HG03139 (cell line): ENCODE data around the gene EVX2.

Experiments
- ATAC-seq: cut with Tn5 transposase; IDR thresholded peaks from one replicate; pipeline ENCODE4 v1.9.1; 2021; ENCODE audit not compliant: unreplicated experiment

Gene EVX2

DNA sequence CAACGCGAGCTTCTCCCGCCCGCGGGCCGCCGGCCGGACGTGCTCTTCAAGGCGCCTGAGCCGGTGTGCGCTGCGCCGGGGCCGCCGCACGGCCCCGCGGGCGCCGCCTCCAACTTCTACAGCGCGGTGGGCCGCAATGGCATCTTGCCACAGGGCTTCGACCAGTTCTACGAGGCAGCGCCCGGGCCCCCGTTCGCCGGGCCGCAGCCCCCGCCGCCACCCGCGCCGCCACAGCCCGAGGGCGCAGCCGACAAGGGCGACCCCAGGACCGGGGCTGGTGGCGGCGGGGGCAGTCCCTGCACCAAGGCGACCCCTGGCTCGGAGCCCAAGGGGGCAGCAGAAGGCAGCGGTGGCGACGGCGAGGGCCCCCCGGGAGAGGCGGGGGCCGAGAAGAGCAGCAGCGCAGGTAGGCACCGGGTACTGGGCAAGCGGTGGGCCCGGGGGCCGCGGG, 24.0 kb upstream of the EVX2 start:
- no peak for ATAC-seq

DNA sequence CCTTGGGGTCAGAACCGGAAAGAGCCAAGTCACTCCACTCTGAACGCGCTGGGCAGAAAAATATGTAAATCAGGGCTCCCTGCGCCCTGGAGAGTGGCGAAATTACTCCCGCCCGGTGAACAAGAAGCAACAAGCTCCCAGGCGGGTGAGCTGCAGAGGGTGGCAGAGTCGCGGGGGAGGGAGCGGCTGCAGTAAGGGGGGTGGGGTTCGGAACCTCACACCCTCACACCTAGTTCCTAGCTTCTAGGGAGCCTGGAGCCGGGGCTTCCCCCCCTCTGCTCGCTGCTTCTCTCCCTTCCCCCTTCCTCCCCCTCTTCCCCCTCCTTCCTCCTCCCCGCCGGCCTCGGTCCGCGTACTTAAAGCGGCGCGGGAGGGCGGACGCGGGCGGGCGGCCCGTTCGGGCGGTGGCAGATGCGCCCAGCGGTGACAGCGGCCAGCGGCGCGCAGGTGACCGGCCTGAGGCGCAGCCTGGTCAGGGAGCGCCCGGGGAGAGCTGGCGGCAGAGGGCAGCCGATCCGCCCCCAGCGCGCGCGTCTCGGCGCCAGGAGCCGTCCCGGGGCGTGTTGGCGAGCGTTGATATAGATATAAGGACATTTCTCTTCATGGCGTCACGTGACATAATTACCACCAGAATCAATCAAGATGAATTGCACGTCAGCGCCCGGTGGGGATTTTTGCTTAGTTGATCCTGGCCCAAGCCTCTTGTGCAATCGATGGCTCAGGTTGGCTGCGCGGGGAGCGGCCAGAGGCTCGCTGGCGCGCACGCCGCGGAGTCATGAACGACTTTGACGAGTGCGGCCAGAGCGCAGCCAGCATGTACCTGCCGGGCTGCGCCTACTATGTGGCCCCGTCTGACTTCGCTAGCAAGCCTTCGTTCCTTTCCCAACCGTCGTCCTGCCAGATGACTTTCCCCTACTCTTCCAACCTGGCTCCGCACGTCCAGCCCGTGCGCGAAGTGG, 23.1 kb upstream of the EVX2 start, which contains the start of gene HOXD11:
HOXD11 (plus strand) TSS at position 700 of the 959 bp plus-strand sequence; CDS start at position 776, 76 bp downstream.
- ATAC-seq, result no peak

DNA sequence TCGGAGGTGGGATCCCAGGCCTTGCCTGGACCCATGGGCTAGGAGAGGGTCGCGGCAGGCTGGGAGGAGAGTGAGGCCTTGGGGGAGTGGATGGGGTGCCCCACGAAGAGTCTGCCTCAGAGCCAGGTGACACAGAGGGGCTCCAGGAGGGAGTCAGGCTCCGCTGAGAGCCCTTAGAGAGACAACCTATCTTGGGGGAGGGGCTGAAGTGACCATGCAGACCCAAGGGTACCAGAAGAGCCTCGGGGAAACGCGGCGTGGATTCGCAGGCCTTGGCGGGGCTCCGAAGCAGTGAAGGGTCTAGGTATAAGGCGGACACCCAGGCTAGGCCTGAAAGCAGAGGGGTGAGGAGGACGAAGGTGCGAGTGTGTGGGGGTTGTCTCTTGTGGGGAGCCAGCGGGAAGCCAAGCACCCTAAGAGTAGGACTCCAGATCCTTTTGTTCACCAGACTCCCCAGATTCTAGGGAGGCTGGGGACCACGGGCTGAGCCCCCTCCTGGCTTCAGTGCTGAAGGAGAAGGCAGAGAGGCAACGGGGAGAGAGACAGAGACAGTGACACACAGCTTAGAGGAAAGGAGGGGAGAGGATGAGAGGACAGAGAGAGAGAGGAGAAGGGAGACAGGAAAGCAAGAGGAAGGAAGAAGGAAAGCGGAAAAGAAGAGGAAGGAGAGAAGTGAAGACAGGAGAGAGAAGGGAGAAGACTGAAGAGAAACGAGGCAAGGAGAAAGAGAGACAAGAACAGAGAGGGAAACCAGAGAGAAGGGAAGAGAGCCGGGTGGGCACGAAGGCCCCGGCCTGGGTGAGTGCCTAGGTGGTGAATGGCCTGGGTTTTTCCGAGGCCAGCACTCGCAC, 22.2 kb upstream of the EVX2 start:
- no peak for ATAC-seq

DNA sequence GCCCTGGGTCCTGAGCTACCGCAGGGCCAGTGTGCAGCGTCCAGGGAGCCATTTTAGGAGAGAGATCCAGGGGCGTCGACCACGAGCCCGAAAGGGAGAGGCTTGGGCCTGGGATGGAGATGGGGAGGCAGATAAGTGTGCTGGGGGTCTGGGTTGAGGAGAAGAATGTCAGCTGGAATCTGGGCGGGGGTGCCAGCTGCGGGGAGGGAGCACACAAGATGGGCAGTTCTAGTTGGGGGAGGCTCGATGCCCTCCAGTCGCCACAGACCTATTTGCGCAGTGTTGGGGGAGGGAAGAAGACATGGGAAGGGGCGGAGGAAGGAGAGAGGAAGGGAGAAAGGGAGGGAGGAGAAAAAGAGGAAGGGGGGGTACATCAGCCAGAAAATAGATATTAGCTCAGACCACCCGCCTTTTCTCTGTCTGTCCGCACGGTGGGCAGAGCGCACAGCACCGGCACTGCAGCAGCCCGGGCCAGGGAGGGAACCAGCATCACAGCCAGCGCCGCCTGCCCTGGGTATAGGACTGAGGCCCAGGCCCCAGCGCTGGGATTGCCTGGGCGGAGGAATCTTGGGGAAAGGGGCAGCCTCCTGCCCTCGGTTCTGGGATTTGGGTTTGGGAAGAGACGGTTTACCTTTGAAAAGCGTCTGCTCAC, 21.4 kb upstream of the EVX2 start:
- ATAC-seq, result no peak

DNA sequence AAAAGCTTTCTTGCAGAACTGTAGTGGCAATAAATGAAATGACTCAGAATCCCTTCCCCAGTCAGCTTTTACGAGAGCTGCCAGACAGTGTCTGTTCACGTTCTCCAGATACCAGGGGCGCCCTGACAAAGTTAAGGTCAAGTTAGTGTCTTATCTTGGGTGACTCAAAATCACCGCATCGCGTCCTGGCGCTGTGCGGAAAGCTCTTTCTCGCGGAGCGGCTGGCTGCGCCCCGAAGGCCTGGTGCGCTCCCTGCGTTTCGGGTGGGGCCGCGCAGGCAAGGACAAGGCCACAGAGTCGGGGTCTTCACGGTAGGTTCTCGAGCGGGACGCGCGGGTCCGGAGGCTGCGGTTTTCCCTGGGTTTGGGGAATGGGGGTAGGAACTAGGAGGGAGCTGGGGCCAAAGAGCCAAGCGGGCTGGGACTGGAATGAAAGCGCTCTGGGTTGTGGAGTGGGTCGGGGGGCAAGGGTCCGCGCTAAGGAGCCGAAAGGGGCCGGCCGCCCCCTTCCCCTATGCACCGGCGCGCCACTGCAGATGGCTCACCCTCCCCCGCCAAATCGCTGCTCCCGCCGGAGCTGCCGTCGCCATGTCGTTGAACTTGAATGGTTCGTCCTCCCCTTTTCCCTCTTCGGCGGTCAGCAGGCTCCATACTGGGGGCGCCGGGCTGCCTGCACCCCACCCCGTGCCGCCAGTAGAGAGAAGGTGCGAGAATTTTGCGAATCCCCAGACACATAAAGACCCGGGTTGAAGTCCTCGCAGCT, 20.7 kb upstream of the EVX2 start:
- no peak for ATAC-seq

DNA sequence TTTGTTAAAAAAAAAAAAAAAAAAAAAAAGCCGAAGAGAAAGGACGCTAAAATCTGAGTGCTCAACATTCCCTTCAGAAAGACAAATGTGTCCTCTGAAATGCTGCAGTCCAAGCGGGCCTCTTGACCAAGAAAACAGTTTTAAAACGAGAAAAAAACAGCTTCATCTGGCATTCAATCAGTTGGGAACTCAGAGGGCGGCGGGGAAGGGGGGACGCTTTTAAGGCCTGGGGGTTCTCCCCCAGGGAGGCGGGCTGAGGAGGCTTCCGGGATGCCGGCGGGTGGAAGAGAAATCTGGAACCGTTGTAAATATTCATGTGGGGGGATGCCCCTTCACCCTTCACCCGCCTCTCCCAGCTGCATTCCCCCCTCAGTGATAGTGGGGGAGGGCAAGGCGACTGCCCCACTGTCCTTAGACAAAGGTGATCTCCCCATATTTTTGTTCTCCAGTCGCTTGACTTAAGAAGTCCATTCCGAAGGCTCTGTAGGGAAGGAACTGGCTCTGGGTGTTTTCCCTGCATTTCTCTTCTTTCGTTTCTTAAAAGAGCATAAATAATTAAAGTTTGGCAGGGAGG, 20.1 kb upstream of the EVX2 start:
- ATAC-seq, result no peak

DNA sequence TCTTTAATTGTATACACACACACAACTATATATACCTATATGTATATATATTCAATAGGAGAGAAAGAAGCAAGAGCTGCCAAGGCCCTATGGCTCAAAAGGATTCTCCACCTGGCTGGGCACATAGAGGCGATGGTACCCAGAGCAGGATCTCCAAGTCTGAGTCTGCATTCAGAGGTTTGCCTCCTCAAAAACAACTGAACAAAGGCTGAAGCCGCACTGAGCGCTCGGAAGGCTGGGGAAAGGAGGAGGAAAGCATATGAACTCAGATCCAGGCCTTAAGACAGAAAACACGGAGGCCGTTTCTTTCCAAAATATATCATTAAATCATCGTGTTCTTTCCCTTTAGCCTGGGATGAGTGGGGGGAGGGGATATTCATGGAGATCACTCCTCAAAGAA, 19.4 kb upstream of the EVX2 start:
- no peak for ATAC-seq

DNA sequence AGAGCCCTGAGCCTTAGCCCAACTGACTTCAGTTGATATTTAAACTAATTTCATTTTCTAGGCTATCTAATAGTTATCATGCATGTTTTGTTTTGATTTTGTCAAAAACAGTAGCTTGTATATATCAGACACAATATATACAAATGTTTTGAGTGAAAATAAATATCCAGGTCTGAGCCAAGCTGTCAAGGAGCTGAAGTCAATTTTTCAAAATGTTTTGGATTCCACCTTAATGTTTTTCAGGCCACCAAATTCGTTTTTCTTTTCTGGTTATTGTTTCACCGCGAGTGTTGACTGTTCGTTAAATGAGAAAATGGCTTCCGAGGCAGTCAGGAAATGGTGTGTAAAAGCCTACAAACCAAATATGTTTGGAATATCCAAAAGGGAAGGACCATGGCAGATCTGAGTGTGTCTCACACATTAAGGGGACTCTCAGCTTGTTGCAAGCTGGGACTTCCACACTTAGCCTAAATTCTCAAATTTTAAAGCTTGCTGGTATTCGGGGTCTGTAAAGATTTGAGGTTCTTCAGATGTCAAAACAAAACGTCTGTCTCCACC, 18.6 kb upstream of the EVX2 start:
- no peak for ATAC-seq

DNA sequence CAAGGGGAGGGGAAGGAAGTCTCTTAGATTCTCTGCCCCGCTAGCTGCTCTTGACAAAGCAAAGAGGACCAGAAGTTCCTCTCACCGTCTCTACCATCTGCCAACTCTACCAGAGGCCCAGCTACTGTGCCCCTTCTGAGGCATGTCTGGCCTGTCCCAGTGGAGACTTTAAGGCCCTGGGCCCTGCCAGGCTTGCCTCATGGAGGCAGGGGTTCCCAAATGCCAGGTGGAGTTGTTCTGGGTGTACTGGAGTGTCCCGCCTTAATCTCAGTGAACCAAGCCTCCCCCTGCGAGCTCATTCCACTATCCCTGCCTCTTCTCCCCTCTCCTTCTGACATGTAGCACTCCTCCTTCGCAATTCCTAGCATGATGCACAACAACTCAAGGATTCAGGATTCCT, 18.1 kb upstream of the EVX2 start:
- no peak for ATAC-seq

DNA sequence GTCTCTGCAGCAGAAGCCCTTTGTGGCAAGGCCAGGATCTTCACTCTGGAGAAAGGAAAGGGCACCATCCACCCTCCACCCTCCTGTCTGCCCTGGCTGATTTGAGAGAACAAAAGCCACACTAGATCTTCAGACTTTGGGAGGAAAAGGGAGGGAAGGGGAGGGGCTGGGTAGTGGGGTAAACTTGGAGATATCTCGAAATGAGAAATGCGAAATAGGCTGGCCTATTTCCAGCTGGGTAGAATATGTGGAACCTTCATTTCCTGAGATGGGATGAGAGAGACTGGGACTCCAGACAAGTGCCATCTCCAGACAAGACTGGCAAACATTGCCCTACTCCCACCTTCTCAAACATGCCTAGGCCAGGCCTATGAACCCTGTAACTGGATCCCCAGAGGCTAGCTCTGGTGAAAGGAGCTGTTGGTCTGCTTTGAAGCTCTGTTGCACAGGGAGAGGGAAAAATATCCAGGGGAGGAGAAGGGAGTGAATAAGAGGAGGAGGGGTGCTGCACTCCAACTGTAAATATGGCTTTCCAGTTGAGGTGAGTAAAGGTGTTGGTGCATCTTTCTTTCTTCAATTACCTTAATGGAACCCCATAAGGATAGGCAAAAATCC, 17.6 kb upstream of the EVX2 start:
- no peak for ATAC-seq

DNA sequence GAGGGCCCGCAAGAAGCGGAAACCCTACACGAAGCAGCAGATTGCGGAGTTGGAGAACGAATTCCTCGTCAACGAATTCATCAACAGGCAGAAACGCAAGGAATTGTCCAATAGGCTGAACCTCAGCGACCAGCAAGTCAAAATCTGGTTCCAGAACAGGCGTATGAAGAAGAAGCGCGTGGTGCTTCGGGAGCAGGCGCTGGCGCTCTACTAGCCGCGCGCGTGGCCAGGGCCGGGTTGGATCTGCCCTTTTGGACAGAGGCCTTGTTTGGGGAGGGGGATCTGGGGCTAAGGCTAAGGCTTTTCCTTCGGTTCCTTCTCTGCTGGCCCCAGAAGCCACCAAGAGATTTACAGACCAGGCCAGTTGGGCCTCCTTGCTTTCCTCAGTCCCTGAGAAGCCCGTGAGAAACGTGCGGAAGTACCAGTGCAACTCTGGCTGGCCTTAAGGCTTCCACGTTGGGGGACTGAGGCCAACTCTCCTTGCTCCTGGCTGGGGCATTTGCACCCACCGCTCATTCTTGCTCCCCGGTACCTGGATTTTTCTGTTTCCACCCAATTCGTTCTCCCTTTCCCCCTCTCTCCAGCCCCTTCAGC, 16.9 kb upstream of the EVX2 start:
- ATAC-seq, result no peak

DNA sequence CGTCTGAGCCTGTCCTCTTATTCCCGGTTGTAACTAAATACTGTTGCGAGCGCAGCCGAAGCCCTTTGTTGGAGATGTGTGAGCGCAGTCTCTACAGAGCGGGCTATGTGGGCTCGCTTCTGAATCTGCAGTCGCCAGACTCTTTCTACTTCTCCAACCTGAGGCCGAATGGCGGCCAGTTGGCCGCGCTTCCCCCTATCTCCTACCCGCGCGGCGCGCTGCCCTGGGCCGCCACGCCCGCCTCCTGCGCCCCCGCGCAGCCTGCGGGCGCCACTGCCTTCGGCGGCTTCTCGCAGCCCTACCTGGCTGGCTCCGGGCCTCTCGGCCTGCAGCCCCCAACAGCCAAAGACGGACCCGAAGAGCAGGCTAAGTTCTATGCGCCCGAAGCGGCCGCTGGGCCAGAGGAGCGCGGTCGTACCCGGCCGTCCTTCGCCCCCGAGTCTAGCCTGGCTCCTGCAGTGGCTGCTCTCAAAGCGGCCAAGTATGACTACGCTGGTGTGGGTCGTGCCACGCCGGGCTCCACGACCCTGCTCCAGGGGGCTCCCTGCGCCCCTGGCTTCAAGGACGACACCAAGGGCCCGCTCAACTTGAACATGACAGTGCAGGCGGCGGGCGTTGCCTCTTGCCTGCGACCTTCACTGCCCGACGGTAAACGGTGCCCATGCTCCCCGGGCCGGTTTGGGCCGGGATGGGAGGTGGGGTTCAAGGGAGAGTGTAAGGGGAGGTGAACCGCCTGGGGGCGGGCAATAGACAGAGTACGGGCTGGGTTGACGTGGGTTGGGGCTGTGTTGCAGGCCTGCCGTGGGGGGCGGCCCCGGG, 16.2 kb upstream of the EVX2 start, which contains the start of gene HOXD12:
HOXD12 (plus strand) TSS at position 68 of the 819 bp plus-strand sequence; CDS start at position 75, 7 bp downstream.
- ATAC-seq, result no peak

DNA sequence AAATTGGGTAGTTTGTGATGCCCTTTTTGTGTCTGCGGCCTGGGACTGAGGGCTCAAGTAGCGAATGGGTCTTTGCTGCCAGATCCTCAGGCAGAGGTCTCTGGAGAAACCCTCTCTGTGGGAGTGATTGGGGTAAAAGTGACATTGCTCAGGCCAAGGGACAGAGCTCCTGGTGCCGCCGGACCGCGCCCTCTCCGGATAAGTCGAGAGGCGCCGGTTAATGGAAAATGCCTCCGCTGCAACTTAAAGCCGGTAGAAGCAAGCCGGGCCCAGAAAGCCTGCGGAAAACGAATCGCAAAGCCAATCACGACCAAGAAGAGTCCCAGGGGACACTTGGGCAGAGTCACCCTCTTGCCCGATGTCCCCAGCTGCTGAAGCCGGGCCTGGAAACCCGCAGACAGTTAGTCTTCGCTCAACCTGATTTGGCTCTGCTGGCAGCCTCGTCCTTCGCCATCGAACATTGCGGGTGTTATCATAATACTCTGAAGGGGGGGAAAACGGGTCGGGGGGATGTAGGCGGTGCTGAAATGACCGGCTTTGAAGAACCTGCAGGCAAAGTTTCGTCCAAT, 15.5 kb upstream of the EVX2 start:
- ATAC-seq, result no peak

DNA sequence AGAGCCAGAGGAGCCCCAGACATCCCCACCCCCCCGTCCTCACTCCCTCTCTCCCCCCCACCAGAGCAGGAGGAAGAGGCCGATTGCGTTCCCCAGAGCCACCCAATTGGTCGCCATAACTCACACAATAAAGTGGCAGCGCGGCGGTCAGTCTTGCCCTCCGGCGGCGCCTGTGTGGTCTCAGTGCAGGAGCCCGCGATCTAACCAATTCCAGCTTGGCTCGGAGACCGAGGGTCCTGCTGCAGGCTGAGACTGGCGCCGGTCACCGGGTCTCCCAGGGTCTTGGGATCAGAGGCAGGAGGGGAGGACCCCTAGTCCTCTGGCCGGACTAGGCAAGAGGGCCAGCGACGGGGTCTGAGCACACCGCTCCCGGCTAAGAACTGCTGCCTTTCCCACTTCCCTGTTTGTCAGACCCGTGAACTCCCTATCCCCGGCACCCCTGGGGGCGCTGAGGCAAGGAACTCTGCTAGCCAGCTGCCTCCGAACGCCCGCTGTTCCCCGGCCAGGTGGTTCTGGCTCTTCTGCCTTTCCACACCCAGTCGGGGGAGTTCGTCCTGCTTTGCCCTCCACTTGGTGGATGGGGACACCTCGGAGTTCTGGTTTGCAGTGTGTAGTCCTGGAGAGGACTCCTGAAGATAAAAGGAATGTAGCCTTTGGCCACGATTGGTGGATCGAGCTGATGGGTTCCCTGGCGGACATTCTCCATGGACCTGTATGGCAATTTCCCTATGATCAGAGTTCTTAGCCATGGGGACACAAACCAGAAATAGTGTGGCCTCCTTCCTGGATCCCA, 14.8 kb upstream of the EVX2 start:
- no peak for ATAC-seq

DNA sequence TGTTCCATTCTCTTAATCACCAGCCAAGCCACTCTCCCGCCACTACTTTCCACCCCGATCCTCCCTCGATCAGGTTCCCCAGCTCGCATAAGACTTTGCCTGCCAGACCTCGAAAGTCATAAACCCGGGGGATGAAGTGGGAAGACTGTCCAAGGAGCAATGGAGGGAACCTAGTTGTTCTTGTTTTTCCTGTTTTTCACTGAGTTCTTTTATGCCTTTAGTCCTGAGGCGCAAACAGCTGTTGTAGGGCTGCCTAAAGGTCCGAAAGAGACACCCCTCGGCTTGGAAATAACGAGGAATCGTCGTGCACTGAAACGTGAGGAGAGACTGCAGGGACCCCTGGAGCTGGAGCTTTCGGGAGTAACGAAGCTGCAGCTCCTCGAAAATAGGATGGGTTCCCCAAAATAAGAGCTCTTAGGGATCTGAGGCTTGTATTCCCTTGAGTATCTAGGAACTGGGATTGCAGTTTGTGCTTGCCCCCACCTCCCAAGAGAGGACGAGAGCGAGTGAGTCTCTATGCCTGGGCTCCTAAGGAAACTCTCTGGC, 14.1 kb upstream of the EVX2 start:
- ATAC-seq, result no peak

DNA sequence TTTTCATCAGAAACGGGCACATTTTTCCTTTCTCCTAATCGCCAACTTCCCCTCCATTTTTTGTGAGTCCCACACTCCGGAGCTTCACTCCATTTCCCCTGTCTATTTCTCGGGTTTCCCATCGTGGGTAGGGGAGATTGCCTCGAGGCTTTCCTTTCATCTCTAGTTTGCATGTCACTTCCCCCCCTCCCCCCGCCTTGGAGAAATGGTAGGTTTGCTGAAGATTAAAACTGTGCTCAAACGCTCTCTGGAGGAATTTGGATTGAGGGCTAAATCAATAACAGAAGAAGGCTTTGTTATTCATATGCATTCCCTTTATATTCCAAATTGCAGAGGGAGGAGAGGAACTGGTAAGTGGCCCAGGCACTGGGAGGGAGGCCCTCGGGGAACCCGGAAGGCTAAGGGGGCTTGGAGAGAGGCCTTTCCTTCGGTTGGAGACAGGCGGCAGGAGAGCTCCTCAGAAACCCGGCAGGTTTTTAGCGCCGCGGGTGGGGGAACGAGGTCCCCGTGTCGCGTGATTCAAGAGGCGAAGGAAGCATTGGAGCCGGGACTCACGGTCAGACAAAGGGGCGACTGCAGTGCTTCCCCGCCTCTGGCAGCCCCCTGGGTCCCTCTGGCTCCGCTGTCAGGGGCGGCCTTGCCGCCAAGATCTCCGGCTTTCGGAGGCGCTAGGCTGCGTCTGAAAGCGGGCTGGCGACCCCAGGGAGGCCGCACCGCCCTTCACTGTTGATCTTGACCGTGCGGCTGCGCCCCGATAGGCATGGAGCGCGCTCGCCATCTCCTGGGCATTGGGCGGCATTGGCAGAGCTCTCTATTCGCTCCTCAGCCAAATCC, 13.4 kb upstream of the EVX2 start:
- peak; percentile 85 for ATAC-seq
